Neuronal stem cell (in vitro differentiated cells): ENCODE results near the gene HBE1.

Experiments
- DNase-seq: peaks from one replicate; pipeline ENCODE4 v3.0.0-alpha.2; 2013; ENCODE audit warnings: low spot score
- H2AFZ ChIP-seq: one replicate; pipeline ENCODE4 v1.6.1; 2013; ENCODE audit warnings: mild to moderate bottlenecking, low read length, inconsistent platforms
- H2AK5ac ChIP-seq: 2 replicates; pipeline ENCODE4 v1.6.1; 2013; ENCODE audit warnings: low read depth, mild to moderate bottlenecking, inconsistent platforms, low read length, moderate library complexity, mixed read lengths
- H2BK120ac ChIP-seq: 2 replicates; pipeline ENCODE4 v1.6.1; 2013; ENCODE audit warnings: low read depth, mild to moderate bottlenecking, inconsistent platforms, low read length, moderate library complexity, mixed read lengths
- H2BK12ac ChIP-seq: one replicate; pipeline ENCODE4 v1.6.1; 2013; ENCODE audit warnings: low read length, inconsistent platforms
- H2BK15ac ChIP-seq: 2 replicates; pipeline ENCODE4 v1.6.1; 2013; ENCODE audit warnings: mild to moderate bottlenecking, low read length, inconsistent platforms, mixed read lengths
- H2BK5ac ChIP-seq: one replicate; pipeline ENCODE4 v1.6.1; 2013; ENCODE audit warnings: inconsistent platforms, mild to moderate bottlenecking, low read length, moderate library complexity
- H3K14ac ChIP-seq: one replicate; pipeline ENCODE4 v1.6.1; 2013; ENCODE audit warnings: low read length, inconsistent platforms
- H3K18ac ChIP-seq: 2 replicates; pipeline ENCODE4 v1.6.1; 2013; ENCODE audit warnings: low read length, inconsistent platforms
- H3K23ac ChIP-seq: 2 replicates; pipeline ENCODE4 v1.6.1; 2013; ENCODE audit warnings: low read depth, mild to moderate bottlenecking, mixed read lengths, low read length, inconsistent platforms; ENCODE audit not compliant: poor library complexity
- H3K27ac ChIP-seq: replicated peaks from 3 replicates; pipeline ENCODE4 v1.5.1; 2013; ENCODE audit warnings: low read length, inconsistent platforms
- H3K27me3 ChIP-seq, 3 experiments: 2 replicates each; pipeline ENCODE4 v1.6.1; 2013; ENCODE audit warnings: low read length in 3 of 3, mild to moderate bottlenecking in 2 of 3, inconsistent platforms in 1 of 3, low read depth in 1 of 3, mixed read lengths in 1 of 3, moderate library complexity in 1 of 3; ENCODE audit not compliant: control insufficient read depth in 3 of 3, insufficient read depth in 3 of 3
- H3K36me3 ChIP-seq, 2 donors: replicated peaks in 1 of 2; 2 replicates each; pipeline ENCODE4 v1.6.1; 2013; ENCODE audit warnings: low read length in 2 of 2; ENCODE audit not compliant: control insufficient read depth in 2 of 2, insufficient read depth in 2 of 2
- H3K4ac ChIP-seq: 2 replicates; pipeline ENCODE4 v1.6.1; 2013; ENCODE audit warnings: inconsistent platforms, mild to moderate bottlenecking, low read length, moderate library complexity
- H3K4me1 ChIP-seq, 2 donors: 1 replicate in 1 of 2; 2 replicates in 1 of 2; pipeline ENCODE4 v1.6.1; 2013; ENCODE audit warnings: low read length in 2 of 2, low read depth in 1 of 2; ENCODE audit not compliant: control insufficient read depth in 2 of 2, insufficient read depth in 1 of 2
- H3K4me2 ChIP-seq: one replicate; pipeline ENCODE4 v1.6.1; 2013; ENCODE audit warnings: mild to moderate bottlenecking, low read length, inconsistent platforms; ENCODE audit not compliant: insufficient read depth, poor library complexity, severe bottlenecking
- H3K4me3 ChIP-seq, 2 donors: 2 replicates each; pipeline ENCODE4 v1.5.1; 2013; ENCODE audit warnings: low read length in 2 of 2, mild to moderate bottlenecking in 2 of 2, inconsistent platforms in 1 of 2, moderate library complexity in 1 of 2
- H3K79me1 ChIP-seq: one replicate; pipeline ENCODE4 v1.6.1; 2013; ENCODE audit warnings: low read depth, mild to moderate bottlenecking, inconsistent platforms, low read length, moderate library complexity
- H3K9ac ChIP-seq: one replicate; pipeline ENCODE4 v1.6.1; 2013; ENCODE audit warnings: mild to moderate bottlenecking, low read depth, low read length, inconsistent platforms; ENCODE audit not compliant: poor library complexity
- H3K9me3 ChIP-seq, 2 donors: replicated peaks in 1 of 2; 2 replicates each; pipeline versions ENCODE3 to v1.6.1; 2013; ENCODE audit warnings: low read length in 2 of 2, mild to moderate bottlenecking in 2 of 2, inconsistent platforms in 1 of 2, low read depth in 1 of 2, mixed read lengths in 1 of 2, moderate library complexity in 1 of 2; ENCODE audit not compliant: control insufficient read depth in 2 of 2, insufficient read depth in 1 of 2
- H4K8ac ChIP-seq: one replicate; pipeline ENCODE4 v1.6.1; 2013; ENCODE audit warnings: low read depth, mild to moderate bottlenecking, inconsistent platforms, low read length, moderate library complexity
- H4K91ac ChIP-seq: one replicate; pipeline ENCODE4 v1.6.1; 2013; ENCODE audit warnings: low read length, low read depth, mild to moderate bottlenecking, inconsistent platforms; ENCODE audit not compliant: poor library complexity
- WGBS, 2 donors: extraction: QIAGEN DNeasy Blood & Tissue Kit; methylation state at CpG; one replicate each; pipeline ENCODE4 v1.1.7; 2013; ENCODE audit warnings: missing lambda C conversion rate in 2 of 2, mixed read lengths in 1 of 2; ENCODE audit not compliant: insufficient read length in 2 of 2, insufficient replicate concordance in 1 of 2; ENCODE audit errors: extremely low coverage in 2 of 2; 5-methylcytosine and 5-hydroxymethylcytosine counted together

The HBE1 gene

DNA sequence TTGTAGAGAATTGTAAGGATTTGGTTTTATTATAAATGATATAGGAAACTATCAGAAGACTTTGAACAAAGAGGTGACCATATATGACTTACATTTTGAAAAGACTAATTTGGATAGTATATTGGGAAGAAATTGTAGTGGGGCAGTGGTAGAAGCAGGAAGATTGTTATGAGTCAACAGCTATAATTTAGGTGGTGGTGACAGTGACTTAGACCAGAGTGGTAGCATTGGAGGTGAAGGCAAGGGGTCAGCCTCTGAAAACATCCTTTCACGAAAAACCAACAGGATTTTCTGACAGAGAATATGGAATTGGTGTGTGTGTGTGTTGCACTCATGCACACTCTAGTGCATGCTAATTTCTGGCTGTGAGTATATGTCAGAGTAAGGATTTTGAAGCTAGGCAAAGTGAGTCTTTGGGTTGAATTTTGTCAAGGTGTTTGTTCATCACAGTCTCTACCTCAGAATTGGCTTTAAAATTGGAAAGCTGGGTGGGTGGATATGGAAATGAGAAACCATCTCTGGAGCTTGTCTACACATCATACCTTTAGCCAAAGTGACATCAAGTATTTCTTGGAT, 8.2 kb upstream of the HBE1 start:
- no peak for DNase-seq
- Histone ChIP-seq H3K9me3 (no peaks in the 10 kb centered on the region), H2AFZ (no peak overlapping the region), H3K27ac (no peak overlapping the region), H3K4me2 (no peak overlapping the region), H2BK12ac (no peak overlapping the region), H3K79me1 (no peaks in the 10 kb centered on the region), H3K18ac (no peak overlapping the region), H3K4me3 (no peak overlapping the region), H3K36me3 (no peaks in the 10 kb centered on the region), H3K9ac (no peak overlapping the region), H3K4ac (no peak overlapping the region), H4K8ac (no peak overlapping the region), H3K23ac (no peak overlapping the region), H2AK5ac (no peak overlapping the region), H3K4me1 (peaks cover 0 to 2% of the 10 kb centered on the region in 2 donors), H3K14ac (no peak overlapping the region), H2BK120ac (no peak overlapping the region), H3K27me3 (no peaks in the 10 kb centered on the region), H2BK15ac (no peak overlapping the region), H2BK5ac (no peak overlapping the region), H4K91ac (no peak overlapping the region)
- no CpG with 5 or more reads among the region's 1 CpG for WGBS, 2 donors

- Histone ChIP-seq H3K79me1 (no peaks in the 10 kb centered on the region), H3K27ac (no peak overlapping the region), H2BK15ac (no peak overlapping the region), H2AFZ (no peak overlapping the region), H3K36me3 (no peaks in the 10 kb centered on the region), H3K4me1 (peaks cover 0 to 2% of the 10 kb centered on the region in 2 donors), H3K27me3 (no peaks in the 10 kb centered on the region), H3K4me3 (no peak overlapping the region), H3K9me3 (no peaks in the 10 kb centered on the region), H2BK5ac (no peak overlapping the region), H4K8ac (no peak overlapping the region), H3K4me2 (no peak overlapping the region), H4K91ac (no peak overlapping the region), H2AK5ac (no peak overlapping the region), H3K18ac (no peak overlapping the region), H3K9ac (no peak overlapping the region), H3K4ac (no peak overlapping the region), H3K14ac (no peak overlapping the region), H2BK12ac (no peak overlapping the region), H3K23ac (no peak overlapping the region), H2BK120ac (no peak overlapping the region)
- WGBS, 2 donors, result no CpG with 5 or more reads among the region's 2 CpGs
- DNase-seq, result no peak
Measured at GRCh38 chr11:5276697-5277096, 7.0 kb upstream of the HBE1 start.

GRCh38 chr11:5275369-5276110, 5.8 kb upstream of the HBE1 start:
- H3K23ac ChIP-seq, result no peak overlapping the region
- no peak overlapping the region for H2BK120ac ChIP-seq
- H3K27ac ChIP-seq, result no peak overlapping the region
- H3K9ac ChIP-seq, result no peak overlapping the region
- peaks cover 0 to 2% of the 10 kb centered on the region in 2 donors for H3K4me1 ChIP-seq
- H3K9me3 ChIP-seq, result no peaks in the 10 kb centered on the region
- no peak overlapping the region for H3K14ac ChIP-seq
- H3K36me3 ChIP-seq, result no peaks in the 10 kb centered on the region
- no peak overlapping the region for H3K4me3 ChIP-seq
- no CpG with 5 or more reads among the region's 6 CpGs for WGBS, 2 donors
- no peak overlapping the region for H2BK15ac ChIP-seq
- no peak overlapping the region for H3K4ac ChIP-seq
- no peak overlapping the region for H3K4me2 ChIP-seq
- no peak overlapping the region for H2AK5ac ChIP-seq
- DNase-seq, result no peak
- no peak overlapping the region for H2BK5ac ChIP-seq
- no peak overlapping the region for H3K18ac ChIP-seq
- H4K8ac ChIP-seq, result no peak overlapping the region
- no peaks in the 10 kb centered on the region for H3K79me1 ChIP-seq
- H4K91ac ChIP-seq, result no peak overlapping the region
- no peak overlapping the region for H2BK12ac ChIP-seq
- H3K27me3 ChIP-seq, result no peaks in the 10 kb centered on the region
- H2AFZ ChIP-seq, result no peak overlapping the region

DNA sequence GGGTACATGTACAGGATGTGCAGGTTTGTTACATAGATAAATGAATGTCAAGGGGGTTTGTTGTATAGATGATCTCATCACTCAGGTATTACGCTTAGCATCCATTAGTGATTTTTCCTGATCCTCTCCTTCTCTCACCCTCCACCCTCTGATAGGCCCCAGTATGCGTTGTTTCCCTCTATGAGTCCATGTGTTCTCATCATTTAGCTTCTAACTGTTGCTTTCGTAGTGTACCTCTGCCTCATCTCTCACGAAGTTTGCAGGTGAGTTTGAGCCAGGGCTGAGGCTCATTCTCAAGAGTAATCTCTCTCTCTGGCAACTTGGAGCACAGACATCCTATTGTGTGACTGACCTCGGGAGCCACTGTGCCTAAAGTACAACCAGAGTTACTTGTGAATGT, 4.7 kb upstream of the HBE1 start:
- H2BK120ac ChIP-seq, result no peak overlapping the region
- no peak overlapping the region for H4K91ac ChIP-seq
- H4K8ac ChIP-seq, result no peak overlapping the region
- H3K36me3 ChIP-seq, result no peaks in the 10 kb centered on the region
- no peak for DNase-seq
- WGBS, 2 donors, result no CpG with 5 or more reads among the region's 5 CpGs
- H2BK12ac ChIP-seq, result no peak overlapping the region
- H3K4me1 ChIP-seq, result peaks cover 0 to 2% of the 10 kb centered on the region in 2 donors
- no peak overlapping the region for H3K27ac ChIP-seq
- no peak overlapping the region for H3K4me2 ChIP-seq
- H3K9me3 ChIP-seq, result no peaks in the 10 kb centered on the region
- H2BK15ac ChIP-seq, result no peak overlapping the region
- no peak overlapping the region for H2AFZ ChIP-seq
- H3K14ac ChIP-seq, result no peak overlapping the region
- no peak overlapping the region for H3K18ac ChIP-seq
- H3K27me3 ChIP-seq, result no peaks in the 10 kb centered on the region
- no peak overlapping the region for H2BK5ac ChIP-seq
- no peak overlapping the region for H2AK5ac ChIP-seq
- H3K4me3 ChIP-seq, result no peak overlapping the region
- H3K23ac ChIP-seq, result no peak overlapping the region
- no peak overlapping the region for H3K4ac ChIP-seq
- H3K79me1 ChIP-seq, result no peaks in the 10 kb centered on the region
- no peak overlapping the region for H3K9ac ChIP-seq
